Measurements from ENCODE around the gene RELN. TPM values are rescaled to one million over a fixed set of nuclear protein-coding genes. Genes with fewer than 3 reads are reported as not detected.

Gene RELN
- total and polyA plus RNA-seq, 4 donors = 31.9 to 131 (median 69.7) TPM

- 44% methylated on average over 7 of the region's 11 CpGs for WGBS (ENCODE audit: insufficient coverage)
- H3K27ac ChIP-seq (ENCODE audit: low read depth, low read length) = no peak overlapping the region
- no peak overlapping the region for H3K4me3 ChIP-seq (ENCODE audit: low read depth, low read length)
- H3K4me1 ChIP-seq (ENCODE audit: control insufficient read depth, insufficient read depth, low read length) = no peaks in the 10 kb centered on the region
- DNase-seq (ENCODE audit: low read depth in 4 of 6, low spot score in 6 of 6) = peak in 2 of 6 donors; percentile 36 to 43
- no peaks in the 10 kb centered on the region for H3K9me3 ChIP-seq (ENCODE audit: control insufficient read depth, insufficient read depth, low read length)
- no peaks in the 10 kb centered on the region for H3K27me3 ChIP-seq (ENCODE audit: control insufficient read depth, insufficient read depth, low read length)
- H3K36me3 ChIP-seq (ENCODE audit: control insufficient read depth, insufficient read depth, low read length) = no peaks in the 10 kb centered on the region
Measured at GRCh38 chr7:103810112-103810744, 179.2 kb downstream of the RELN start.

- Histone ChIP-seq H3K27me3 (ENCODE audit: control insufficient read depth, insufficient read depth, low read length) (no peaks in the 10 kb centered on the region), H3K4me3 (ENCODE audit: low read depth, low read length) (no peak overlapping the region), H3K27ac (ENCODE audit: low read depth, low read length) (no peak overlapping the region), H3K36me3 (ENCODE audit: control insufficient read depth, insufficient read depth, low read length) (no peaks in the 10 kb centered on the region), H3K4me1 (ENCODE audit: control insufficient read depth, insufficient read depth, low read length) (no peaks in the 10 kb centered on the region), H3K9me3 (ENCODE audit: control insufficient read depth, insufficient read depth, low read length) (no peaks in the 10 kb centered on the region)
- 70% methylated on average over 5 of the region's 6 CpGs for WGBS (ENCODE audit: insufficient coverage)
- no peak for DNase-seq (ENCODE audit: low read depth in 4 of 6, low spot score in 6 of 6)
Measured at GRCh38 chr7:103809229-103809994, 180.0 kb downstream of the RELN start.

DNA sequence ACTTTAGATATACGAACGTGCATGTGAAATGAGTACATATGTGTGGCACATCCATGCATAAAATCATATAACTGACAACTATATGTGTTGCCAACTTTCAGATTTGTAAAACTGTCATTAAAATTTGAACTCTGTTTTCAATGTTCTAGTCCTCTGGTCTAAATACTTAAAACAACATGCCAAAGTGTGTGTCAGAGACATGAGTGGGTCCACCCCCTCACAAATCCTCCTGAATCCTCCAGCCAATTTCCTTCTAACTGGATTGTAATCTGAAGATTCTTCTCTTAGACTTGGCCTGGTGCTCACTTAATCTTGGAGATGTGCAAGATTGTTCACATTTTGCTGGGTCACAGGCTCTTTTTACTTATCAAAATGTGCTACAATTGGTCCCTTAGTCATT lies 184.1 kb downstream of the RELN start:
- no peak overlapping the region for H3K27ac ChIP-seq (ENCODE audit: low read depth, low read length)
- no CpG with 5 or more reads among the region's 2 CpGs for WGBS (ENCODE audit: insufficient coverage)
- no peaks in the 10 kb centered on the region for H3K36me3 ChIP-seq (ENCODE audit: control insufficient read depth, insufficient read depth, low read length)
- H3K27me3 ChIP-seq (ENCODE audit: control insufficient read depth, insufficient read depth, low read length) = no peaks in the 10 kb centered on the region
- no peak overlapping the region for H3K4me3 ChIP-seq (ENCODE audit: low read depth, low read length)
- no peaks in the 10 kb centered on the region for H3K4me1 ChIP-seq (ENCODE audit: control insufficient read depth, insufficient read depth, low read length)
- no peak for DNase-seq (ENCODE audit: low read depth in 4 of 6, low spot score in 6 of 6)
- no peaks in the 10 kb centered on the region for H3K9me3 ChIP-seq (ENCODE audit: control insufficient read depth, insufficient read depth, low read length)

DNA sequence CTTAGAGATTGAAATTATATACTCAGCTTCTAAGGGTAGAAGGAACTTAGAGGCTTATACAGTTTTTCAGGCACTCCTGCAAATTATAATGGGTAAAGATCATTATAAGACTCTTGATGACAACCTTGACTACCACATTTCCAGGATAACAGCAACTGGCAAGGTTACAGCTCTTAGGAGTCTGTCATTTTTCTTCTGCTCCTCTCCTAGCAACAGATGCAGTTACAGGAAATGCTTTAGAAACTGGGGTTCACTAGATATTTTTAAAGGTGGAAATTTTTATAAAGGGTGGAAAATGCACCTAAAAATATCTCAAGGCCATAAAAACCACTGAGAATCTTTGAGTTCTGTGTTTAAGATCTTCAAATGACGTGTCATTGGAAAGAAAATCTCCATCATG lies 185.8 kb downstream of the RELN start:
- Histone ChIP-seq H3K4me1 (ENCODE audit: control insufficient read depth, insufficient read depth, low read length) (no peaks in the 10 kb centered on the region), H3K9me3 (ENCODE audit: control insufficient read depth, insufficient read depth, low read length) (no peaks in the 10 kb centered on the region), H3K36me3 (ENCODE audit: control insufficient read depth, insufficient read depth, low read length) (no peaks in the 10 kb centered on the region), H3K27me3 (ENCODE audit: control insufficient read depth, insufficient read depth, low read length) (no peaks in the 10 kb centered on the region), H3K4me3 (ENCODE audit: low read depth, low read length) (no peak overlapping the region), H3K27ac (ENCODE audit: low read depth, low read length) (no peak overlapping the region)
- WGBS (ENCODE audit: insufficient coverage) = no CpG with 5 or more reads among the region's 1 CpG
- DNase-seq (ENCODE audit: low read depth in 4 of 6, low spot score in 6 of 6) = peak in 1 of 6 donors; percentile 32

DNA sequence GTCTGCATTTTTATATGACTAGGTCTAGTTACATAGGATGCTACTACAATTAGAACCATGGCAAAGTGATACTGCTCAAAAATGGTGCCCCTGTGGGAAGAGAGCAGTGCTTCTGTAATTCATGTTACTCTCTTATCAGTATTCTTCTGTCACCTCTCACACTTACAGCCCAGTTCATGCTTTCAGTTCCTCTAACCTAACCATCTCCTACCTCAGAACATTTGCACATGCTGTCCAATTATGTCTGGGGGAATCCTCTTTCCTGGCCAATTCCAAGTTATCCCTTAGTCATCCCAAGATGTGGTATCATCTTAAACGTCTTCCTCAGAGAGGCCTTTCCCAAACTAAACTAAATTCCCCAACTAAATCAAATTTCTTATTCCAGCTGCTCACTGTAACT lies 190.2 kb downstream of the RELN start:
- Histone ChIP-seq H3K4me3 (ENCODE audit: low read depth, low read length) (no peak overlapping the region), H3K36me3 (ENCODE audit: control insufficient read depth, insufficient read depth, low read length) (no peaks in the 10 kb centered on the region), H3K27ac (ENCODE audit: low read depth, low read length) (no peak overlapping the region), H3K27me3 (ENCODE audit: control insufficient read depth, insufficient read depth, low read length) (no peaks in the 10 kb centered on the region), H3K4me1 (ENCODE audit: control insufficient read depth, insufficient read depth, low read length) (no peaks in the 10 kb centered on the region), H3K9me3 (ENCODE audit: control insufficient read depth, insufficient read depth, low read length) (no peaks in the 10 kb centered on the region)
- no CpG with 5 or more reads among the region's 1 CpG for WGBS (ENCODE audit: insufficient coverage)
- no peak for DNase-seq (ENCODE audit: low read depth in 4 of 6, low spot score in 6 of 6)

- peak in 1 of 6 donors; percentile 51 for DNase-seq (ENCODE audit: low read depth in 4 of 6, low spot score in 6 of 6)
- no peaks in the 10 kb centered on the region for H3K4me1 ChIP-seq (ENCODE audit: control insufficient read depth, insufficient read depth, low read length)
- H3K27ac ChIP-seq (ENCODE audit: low read depth, low read length) = no peak overlapping the region
- no peaks in the 10 kb centered on the region for H3K9me3 ChIP-seq (ENCODE audit: control insufficient read depth, insufficient read depth, low read length)
- no peak overlapping the region for H3K4me3 ChIP-seq (ENCODE audit: low read depth, low read length)
- H3K27me3 ChIP-seq (ENCODE audit: control insufficient read depth, insufficient read depth, low read length) = no peaks in the 10 kb centered on the region
- no peaks in the 10 kb centered on the region for H3K36me3 ChIP-seq (ENCODE audit: control insufficient read depth, insufficient read depth, low read length)
- 100% methylated on average over 1 of the region's 3 CpGs for WGBS (ENCODE audit: insufficient coverage)
Measured at GRCh38 chr7:103797647-103798307, 191.7 kb downstream of the RELN start.

GRCh38 chr7:103796327-103796962 lies 193.0 kb downstream of the RELN start:
- H3K4me3 ChIP-seq (ENCODE audit: low read depth, low read length) = no peak overlapping the region
- peaks cover 2% of the 10 kb centered on the region for H3K9me3 ChIP-seq (ENCODE audit: control insufficient read depth, insufficient read depth, low read length)
- no peaks in the 10 kb centered on the region for H3K27me3 ChIP-seq (ENCODE audit: control insufficient read depth, insufficient read depth, low read length)
- H3K4me1 ChIP-seq (ENCODE audit: control insufficient read depth, insufficient read depth, low read length) = no peaks in the 10 kb centered on the region
- no peak overlapping the region for H3K27ac ChIP-seq (ENCODE audit: low read depth, low read length)
- no peaks in the 10 kb centered on the region for H3K36me3 ChIP-seq (ENCODE audit: control insufficient read depth, insufficient read depth, low read length)
- WGBS (ENCODE audit: insufficient coverage) = 96% methylated on average over 3 of the region's 7 CpGs
- no peak for DNase-seq (ENCODE audit: low read depth in 4 of 6, low spot score in 6 of 6)

DNA sequence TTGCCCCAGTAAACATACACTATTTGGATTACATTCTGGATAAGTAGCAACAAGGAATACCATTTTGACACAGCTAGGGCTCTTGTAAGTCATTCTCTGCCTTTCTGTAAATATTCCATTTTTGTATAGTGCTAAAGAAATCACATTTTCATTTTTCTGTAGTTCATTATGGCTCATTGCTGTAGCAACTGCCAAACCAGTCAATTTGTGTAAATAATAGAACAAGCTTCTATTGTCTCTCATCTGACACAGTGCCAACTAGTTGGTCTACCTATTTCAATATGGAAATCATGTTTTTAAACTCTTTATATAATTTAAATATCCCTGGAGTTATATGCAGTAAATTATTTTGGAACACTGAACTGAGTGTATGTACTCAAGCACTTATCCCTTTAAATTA lies 193.7 kb downstream of the RELN start:
- DNase-seq (ENCODE audit: low read depth in 4 of 6, low spot score in 6 of 6) = peak in 1 of 6 donors; percentile 50
- H3K4me3 ChIP-seq (ENCODE audit: low read depth, low read length) = no peak overlapping the region
- no peak overlapping the region for H3K27ac ChIP-seq (ENCODE audit: low read depth, low read length)
- H3K9me3 ChIP-seq (ENCODE audit: control insufficient read depth, insufficient read depth, low read length) = peaks cover 2% of the 10 kb centered on the region
- no peaks in the 10 kb centered on the region for H3K4me1 ChIP-seq (ENCODE audit: control insufficient read depth, insufficient read depth, low read length)
- H3K36me3 ChIP-seq (ENCODE audit: control insufficient read depth, insufficient read depth, low read length) = no peaks in the 10 kb centered on the region
- H3K27me3 ChIP-seq (ENCODE audit: control insufficient read depth, insufficient read depth, low read length) = no peaks in the 10 kb centered on the region

GRCh38 chr7:103795107-103795506 lies 194.4 kb downstream of the RELN start:
- H3K27ac ChIP-seq (ENCODE audit: low read depth, low read length) = no peak overlapping the region
- no peaks in the 10 kb centered on the region for H3K4me1 ChIP-seq (ENCODE audit: control insufficient read depth, insufficient read depth, low read length)
- no peaks in the 10 kb centered on the region for H3K36me3 ChIP-seq (ENCODE audit: control insufficient read depth, insufficient read depth, low read length)
- DNase-seq (ENCODE audit: low read depth in 4 of 6, low spot score in 6 of 6) = no peak
- H3K9me3 ChIP-seq (ENCODE audit: control insufficient read depth, insufficient read depth, low read length) = peaks cover 2% of the 10 kb centered on the region
- H3K27me3 ChIP-seq (ENCODE audit: control insufficient read depth, insufficient read depth, low read length) = no peaks in the 10 kb centered on the region
- no peak overlapping the region for H3K4me3 ChIP-seq (ENCODE audit: low read depth, low read length)
- WGBS (ENCODE audit: insufficient coverage) = no CpG with 5 or more reads among the region's 1 CpG
